NB4 (cell line): ENCODE measurements around the gene RABEP1.

Source experiments
- CTCF ChIP-seq: IDR thresholded peaks from one replicate; pipeline ENCODE4 v1.5.1; 2012; ENCODE audit warnings: low read depth, low read length
- MYC ChIP-seq: IDR thresholded peaks from 2 replicates; pipeline ENCODE4 v1.6.1; 2011; ENCODE audit warnings: low read depth, low read length
- POLR2A ChIP-seq: IDR thresholded peaks from 2 replicates; pipeline ENCODE4 v1.6.1; 2011; ENCODE audit warnings: mild to moderate bottlenecking; ENCODE audit not compliant: insufficient read length; ENCODE audit errors: extremely low read depth

GRCh38 chr17:5236938-5237540 is 45.0 kb upstream of the RABEP1 start:
- no peak for TF ChIP-seq CTCF
- TF ChIP-seq MYC, result no peak
- no peak for TF ChIP-seq POLR2A
